Stimulated activated CD4-positive, alpha-beta T cell treated with anti-CD3 and anti-CD28 coated beads, Interleukin-2, amount 100 ng/mL, for 4 hours (primary cell): ENCODE data around the gene ATP2B2.
"Not testable (repeated sequence)": the region's sequence is repeated elsewhere in the genome, so short reads cannot be mapped to it uniquely, and the experiment has no call there.

Experiments
- DNase-seq: peaks from one replicate; pipeline ENCODE4 v3.0.0-alpha.2; 2020; ENCODE audit warnings: low read depth

ATP2B2 gene

GRCh38 chr3:10505050-10505790 lies at the start of gene ATP2B2:
Gene ATP2B2, minus strand, starts transcription at chr3:10505586. Its CDS starts 56,043 bp downstream, at chr3:10449543.
- DNase-seq = no peak

- no peak for DNase-seq
Observed at GRCh38 chr3:10554746-10555145, 49.4 kb upstream of the ATP2B2 start.

GRCh38 chr3:10554236-10554611 lies 48.8 kb upstream of the ATP2B2 start:
- no peak for DNase-seq

GRCh38 chr3:10553591-10554235 lies 48.3 kb upstream of the ATP2B2 start:
- no peak for DNase-seq

GRCh38 chr3:10552631-10552943 lies 47.2 kb upstream of the ATP2B2 start:
- no peak for DNase-seq

GRCh38 chr3:10551821-10552630 lies 46.6 kb upstream of the ATP2B2 start:
- DNase-seq = peak; percentile 81

- no peak for DNase-seq
Observed at GRCh38 chr3:10551139-10551538, 45.8 kb upstream of the ATP2B2 start.

- no peak for DNase-seq
Observed at GRCh38 chr3:10550705-10551104, 45.3 kb upstream of the ATP2B2 start.

- DNase-seq = no peak
Observed at GRCh38 chr3:10549617-10550230, 44.3 kb upstream of the ATP2B2 start.

- peak; percentile 23 for DNase-seq
Observed at GRCh38 chr3:10548992-10549391, 43.6 kb upstream of the ATP2B2 start.

GRCh38 chr3:10547841-10548783 lies 42.7 kb upstream of the ATP2B2 start:
- DNase-seq = no peak

GRCh38 chr3:10547413-10547812 lies 42.0 kb upstream of the ATP2B2 start:
- DNase-seq = no peak

- no peak for DNase-seq
Observed at GRCh38 chr3:10546820-10547263, 41.5 kb upstream of the ATP2B2 start.

- no peak for DNase-seq
Observed at GRCh38 chr3:10546181-10546624, 40.8 kb upstream of the ATP2B2 start.

- no peak for DNase-seq
Observed at GRCh38 chr3:10542518-10542917, 37.1 kb upstream of the ATP2B2 start.

- DNase-seq = not testable (repeated sequence)
Observed at GRCh38 chr3:10540347-10540746, 35.0 kb upstream of the ATP2B2 start.

- DNase-seq = no peak
Observed at GRCh38 chr3:10534066-10534465, 28.7 kb upstream of the ATP2B2 start.

GRCh38 chr3:10533737-10534023 lies 28.3 kb upstream of the ATP2B2 start:
- DNase-seq = no peak

GRCh38 chr3:10532939-10533736 lies 27.8 kb upstream of the ATP2B2 start:
- no peak for DNase-seq

GRCh38 chr3:10531031-10531430 lies 25.6 kb upstream of the ATP2B2 start:
- no peak for DNase-seq

- DNase-seq = no peak
Observed at GRCh38 chr3:10530241-10530640, 24.9 kb upstream of the ATP2B2 start.
